PC-3 (cell line): ENCODE measurements around the gene TRDMT1. TPM values are rescaled to one million over a fixed set of nuclear protein-coding genes. Genes with fewer than 3 reads are reported as not detected.
A peak's percentile ranks its signal among the peaks of the same experiment; 100 is the strongest.

Source experiments
- ATAC-seq: fragments of 200-7000 bp; cut with Tn5 transposase; 2 replicates; pipeline ENCODE4 v1.9.1; 2020; ENCODE audit warnings: mild to moderate bottlenecking, moderate library complexity
- BruUV-seq: library from RNA; stranded (reverse); fragments of 400-500 nt; replicated peaks from 2 replicates; lab custom pipeline; 2021; lab: Mats Ljungman, UMichigan
- CTCF ChIA-PET: fragments of 300-600 bp; sonication (Branson Sonifier 250); formaldehyde crosslinking; loops from one replicate; lab custom pipeline; 2022; ENCODE audit warnings: antibody characterized with exemption; lab: Charles Lee
- POLR2A ChIA-PET: fragments of 300-600 bp; sonication (Branson Sonifier 250); formaldehyde crosslinking; loops from one replicate; lab custom pipeline; 2022; ENCODE audit warnings: antibody characterized with exemption; ENCODE audit not compliant: unreplicated experiment; lab: Charles Lee
- DNase-seq: peaks from one replicate; pipeline ENCODE4 v3.0.0-alpha.2; 2015
- H2AFZ ChIP-seq: fragments of 300-600 bp; sonication (generic); 2 replicates; pipeline ENCODE4 v1.6.0; 2016; ENCODE audit warnings: antibody characterized with exemption, low read length
- H3F3A ChIP-seq: fragments of 300-600 bp; sonication (generic); one replicate; pipeline ENCODE4 v1.6.0; 2017; ENCODE audit warnings: antibody characterized with exemption, low read length, control low read depth, mild to moderate bottlenecking; ENCODE audit not compliant: unreplicated experiment
- H3K27ac ChIP-seq: fragments of 300-600 bp; sonication (generic); 2 replicates; pipeline ENCODE4 v1.5.1; 2016; ENCODE audit warnings: mild to moderate bottlenecking, low read length
- H3K27me3 ChIP-seq: fragments of 300-600 bp; sonication (generic); 2 replicates; pipeline ENCODE4 v1.6.1; 2016; ENCODE audit warnings: low read length, mixed read lengths
- H3K36me3 ChIP-seq: fragments of 300-600 bp; sonication (generic); 2 replicates; pipeline ENCODE4 v1.6.1; 2016; ENCODE audit warnings: low read depth, mixed run types, low read length, mixed read lengths
- H3K4me1 ChIP-seq: fragments of 300-600 bp; sonication (generic); 2 replicates; pipeline ENCODE4 v1.5.1; 2016; ENCODE audit warnings: low read length; ENCODE audit not compliant: insufficient read depth
- H3K4me2 ChIP-seq: fragments of 300-600 bp; sonication (generic); 2 replicates; pipeline ENCODE4 v1.6.0; 2016; ENCODE audit warnings: low read length
- H3K4me3 ChIP-seq: fragments of 300-600 bp; sonication (generic); 2 replicates; pipeline ENCODE4 v1.5.1; 2016; ENCODE audit warnings: mild to moderate bottlenecking, low read length, mixed read lengths
- H3K79me2 ChIP-seq: fragments of 300-600 bp; sonication (generic); 2 replicates; pipeline ENCODE4 v1.6.1; 2017; ENCODE audit warnings: low read length, mixed read lengths
- H3K9ac ChIP-seq: fragments of 300-600 bp; sonication (generic); 2 replicates; pipeline ENCODE4 v1.6.0; 2016; ENCODE audit warnings: mild to moderate bottlenecking, low read length
- H3K9me2 ChIP-seq: fragments of 300-600 bp; sonication (generic); replicated peaks from 2 replicates; pipeline ENCODE4 v1.6.1; 2016; ENCODE audit warnings: mixed run types, low read length, mixed read lengths
- H3K9me3 ChIP-seq: fragments of 300-600 bp; sonication (generic); 2 replicates; pipeline ENCODE4 v1.6.1; 2016; ENCODE audit warnings: low read length, mixed read lengths
- H4K20me1 ChIP-seq: fragments of 300-600 bp; sonication (generic); 2 replicates; pipeline ENCODE4 v1.6.1; 2016; ENCODE audit warnings: low read length, mixed read lengths
- EZH2 ChIP-seq: fragments of 300-600 bp; sonication (generic); IDR thresholded peaks from one replicate; pipeline ENCODE4 v1.6.1; 2017; ENCODE audit warnings: antibody characterized with exemption, mild to moderate bottlenecking, low read length; ENCODE audit not compliant: unreplicated experiment
- EZH2phosphoT487 ChIP-seq: fragments of 300-600 bp; sonication (generic); IDR thresholded peaks from 2 replicates; pipeline ENCODE4 v1.6.1; 2018; ENCODE audit warnings: mild to moderate bottlenecking, antibody characterized with exemption, low read length, borderline replicate concordance
- intact Hi-C: fragments of 100-400 bp; cut with micrococcal nuclease; formaldehyde crosslinking; loops from 2 replicates; pipeline ENCODE4 v1.9.0; 2023
- total RNA-seq: library from RNA; depleted of rRNA; stranded (reverse); fragments of >200 nt; gene quantifications from 2 replicates; pipeline ENCODE4 v1.2.3, GENCODE V29; 2014
- TF ChIP-seq, protein P1 (sequence below): fragments of 300-600 bp; sonication (generic); conservative IDR thresholded peaks from 2 replicates; pipeline ENCODE4 v1.5.1; 2017; ENCODE audit warnings: antibody characterized with exemption, low read depth, mild to moderate bottlenecking, low read length

Gene TRDMT1
- total RNA-seq, 1 experiment from 2014 or later, result 2.0 TPM

DNA sequence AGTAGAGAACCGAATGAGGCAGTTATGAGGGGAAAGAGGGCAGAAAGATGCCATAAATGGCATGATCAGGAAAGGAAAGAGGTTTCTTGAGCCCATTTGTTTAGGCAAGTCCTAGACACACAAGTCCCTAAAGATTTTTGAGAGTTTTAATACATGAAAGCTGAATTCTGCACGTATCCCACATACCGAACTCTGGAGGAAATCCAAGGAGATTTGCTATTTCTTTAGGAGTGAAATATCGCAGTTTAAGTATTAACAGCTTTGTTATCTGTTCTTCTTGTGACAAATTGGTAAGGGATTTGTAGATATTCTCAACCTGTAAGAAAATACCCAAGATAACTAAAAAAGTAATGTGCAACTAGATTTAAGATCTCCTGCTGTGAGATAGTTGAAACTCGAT lies 48.2 kb downstream of the TRDMT1 start:
- Histone ChIP-seq H3K36me3 (no peaks in the 10 kb centered on the region), H3K27ac (no peak overlapping the region), H2AFZ (no peak overlapping the region), H3F3A (no peaks in the 10 kb centered on the region), H3K4me2 (no peak overlapping the region), H3K4me3 (no peak overlapping the region), H4K20me1 (no peaks in the 10 kb centered on the region), H3K4me1 (peaks cover 6% of the 10 kb centered on the region; the same call in 1 of the 2 replicates), H3K9ac (no peak overlapping the region), H3K9me3 (no peaks in the 10 kb centered on the region), H3K79me2 (no peaks in the 10 kb centered on the region), H3K27me3 (no peaks in the 10 kb centered on the region), H3K9me2 (no peaks in the 10 kb centered on the region)
- ChIA-PET CTCF (no interaction called here), POLR2A (no interaction called here)
- TF ChIP-seq EZH2phosphoT487, result no peak
- TF ChIP-seq EZH2, result no peak
- TF ChIP-seq, protein P1, sequence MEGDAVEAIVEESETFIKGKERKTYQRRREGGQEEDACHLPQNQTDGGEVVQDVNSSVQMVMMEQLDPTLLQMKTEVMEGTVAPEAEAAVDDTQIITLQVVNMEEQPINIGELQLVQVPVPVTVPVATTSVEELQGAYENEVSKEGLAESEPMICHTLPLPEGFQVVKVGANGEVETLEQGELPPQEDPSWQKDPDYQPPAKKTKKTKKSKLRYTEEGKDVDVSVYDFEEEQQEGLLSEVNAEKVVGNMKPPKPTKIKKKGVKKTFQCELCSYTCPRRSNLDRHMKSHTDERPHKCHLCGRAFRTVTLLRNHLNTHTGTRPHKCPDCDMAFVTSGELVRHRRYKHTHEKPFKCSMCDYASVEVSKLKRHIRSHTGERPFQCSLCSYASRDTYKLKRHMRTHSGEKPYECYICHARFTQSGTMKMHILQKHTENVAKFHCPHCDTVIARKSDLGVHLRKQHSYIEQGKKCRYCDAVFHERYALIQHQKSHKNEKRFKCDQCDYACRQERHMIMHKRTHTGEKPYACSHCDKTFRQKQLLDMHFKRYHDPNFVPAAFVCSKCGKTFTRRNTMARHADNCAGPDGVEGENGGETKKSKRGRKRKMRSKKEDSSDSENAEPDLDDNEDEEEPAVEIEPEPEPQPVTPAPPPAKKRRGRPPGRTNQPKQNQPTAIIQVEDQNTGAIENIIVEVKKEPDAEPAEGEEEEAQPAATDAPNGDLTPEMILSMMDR, result no peak
- ATAC-seq, result no peak
- BruUV-seq, result no TSS peak
- no peak for DNase-seq
- intact Hi-C loops, result no loop called here

DNA sequence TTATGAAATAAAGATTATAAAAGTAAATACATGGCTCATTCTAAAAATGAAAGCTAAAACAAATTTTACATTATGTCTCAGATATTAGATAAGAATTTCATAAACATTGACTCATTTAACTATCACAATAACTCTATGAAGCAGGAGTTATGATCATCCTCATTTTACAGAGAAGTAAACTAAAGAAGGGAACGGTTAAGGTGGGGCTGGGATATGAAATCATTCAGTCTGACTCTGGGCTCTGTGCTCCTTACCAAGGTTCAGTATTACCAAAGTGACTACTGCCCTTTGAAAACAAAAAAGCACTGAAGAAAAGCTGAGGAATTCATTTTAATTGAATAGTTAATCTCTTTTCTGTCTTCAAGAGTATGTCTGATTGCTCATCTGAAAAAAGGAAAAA lies 49.8 kb downstream of the TRDMT1 start:
- TF ChIP-seq EZH2 (no peak), EZH2phosphoT487 (no peak)
- TF ChIP-seq, protein P1, result no peak
- ChIA-PET CTCF (interaction anchor here (0.6 kb wide), 1 partner anchor 77 kb away, joined by 3 read pairs; no protein-coding TSS in a partner anchor), POLR2A (interaction anchor here (0.5 to 0.9 kb wide), 2 partner anchors 122 to 864 kb away, joined by 5 to 6 read pairs; no protein-coding TSS in a partner anchor)
- BruUV-seq, result no TSS peak
- H3K4me2 ChIP-seq, result no peak overlapping the region; the same call in 1 of the 2 replicates
- H3K4me1 ChIP-seq, result peaks cover 6% of the 10 kb centered on the region; the same call in 1 of the 2 replicates
- no peak for DNase-seq
- H3K9me2 ChIP-seq, result no peaks in the 10 kb centered on the region
- H2AFZ ChIP-seq, result no peak overlapping the region
- no peaks in the 10 kb centered on the region for H3K79me2 ChIP-seq
- no peak overlapping the region for H3K4me3 ChIP-seq
- no peak overlapping the region for H3K9ac ChIP-seq
- intact Hi-C loops, result no loop called here
- no peaks in the 10 kb centered on the region for H4K20me1 ChIP-seq
- no peaks in the 10 kb centered on the region for H3K9me3 ChIP-seq
- H3F3A ChIP-seq, result no peaks in the 10 kb centered on the region
- H3K36me3 ChIP-seq, result no peaks in the 10 kb centered on the region
- no peaks in the 10 kb centered on the region for H3K27me3 ChIP-seq
- H3K27ac ChIP-seq, result peak overlapping the region; percentile 30; the same call in 1 of the 2 replicates
- peak; percentile 94 for ATAC-seq

DNA sequence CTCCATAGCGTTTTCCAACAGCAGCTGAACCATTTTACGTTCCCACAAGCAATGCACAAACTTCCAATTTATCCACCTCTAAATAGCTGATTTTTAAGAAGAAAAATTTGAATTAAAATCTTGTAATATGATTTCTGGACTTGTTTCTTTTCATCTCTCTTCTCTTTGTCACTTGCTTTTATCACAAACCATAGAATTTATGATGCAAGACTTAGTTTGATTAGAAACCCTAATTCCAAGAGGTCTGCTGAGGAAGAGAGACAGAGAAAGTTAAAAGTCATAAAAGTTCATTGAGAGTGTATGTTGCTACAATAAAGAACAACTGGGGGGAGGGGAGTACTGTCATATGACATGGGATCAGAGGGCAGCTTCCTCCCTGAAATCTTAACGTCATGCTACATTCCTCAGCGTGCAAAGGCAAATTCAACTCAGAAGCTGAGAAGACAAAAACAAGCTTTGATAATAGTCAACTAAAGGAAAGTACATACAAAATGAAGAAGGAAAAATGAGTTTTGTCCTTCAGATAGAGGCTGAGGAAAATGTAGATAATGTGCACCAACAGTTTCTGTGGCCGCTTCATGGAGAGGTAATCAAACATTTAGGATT lies 53.5 kb downstream of the TRDMT1 start:
- Histone ChIP-seq H3K36me3 (no peaks in the 10 kb centered on the region), H3K9me2 (no peaks in the 10 kb centered on the region), H3K9me3 (no peaks in the 10 kb centered on the region), H3F3A (no peaks in the 10 kb centered on the region), H3K4me3 (no peak overlapping the region), H3K4me1 (peaks cover 6% of the 10 kb centered on the region; the same call in 1 of the 2 replicates), H3K79me2 (no peaks in the 10 kb centered on the region), H3K27me3 (no peaks in the 10 kb centered on the region), H2AFZ (no peak overlapping the region), H4K20me1 (no peaks in the 10 kb centered on the region), H3K27ac (no peak overlapping the region), H3K4me2 (no peak overlapping the region), H3K9ac (no peak overlapping the region)
- no peak for TF ChIP-seq EZH2phosphoT487
- no peak for TF ChIP-seq EZH2
- TF ChIP-seq, protein P1, result no peak
- BruUV-seq, result no TSS peak
- CTCF ChIA-PET, result no interaction called here
- intact Hi-C loops, result no loop called here
- no peak for ATAC-seq
- POLR2A ChIA-PET, result no interaction called here
- DNase-seq, result no peak
